Stimulated activated CD8-positive, alpha-beta memory T cell treated with anti-CD3 and anti-CD28 coated beads, Interleukin-12 subunit alpha, Interleukin-12 subunit beta, amount 100 ng/mL, for 4 hours (primary cell): ENCODE measurements around the gene ETHE1.
A peak's percentile ranks its signal among the peaks of the same experiment; 100 is the strongest.

Source experiments
- DNase-seq: peaks from one replicate; pipeline ENCODE4 v3.0.0-alpha.2; 2020; ENCODE audit warnings: low read depth

The ETHE1 gene

GRCh38 chr19:43490759-43491158, 36.2 kb downstream of the ETHE1 start:
- no peak for DNase-seq

GRCh38 chr19:43489979-43490599, 36.9 kb downstream of the ETHE1 start:
- DNase-seq, result no peak

- DNase-seq, result no peak
Measured at GRCh38 chr19:43489310-43489709, 37.7 kb downstream of the ETHE1 start.

- DNase-seq, result no peak
Measured at GRCh38 chr19:43488179-43488578, 38.8 kb downstream of the ETHE1 start.

- no peak for DNase-seq
Measured at GRCh38 chr19:43486412-43486811, 40.6 kb downstream of the ETHE1 start.

GRCh38 chr19:43485951-43486350, 41.0 kb downstream of the ETHE1 start:
- no peak for DNase-seq

GRCh38 chr19:43483281-43483680, 43.7 kb downstream of the ETHE1 start:
- no peak for DNase-seq

GRCh38 chr19:43482193-43482592, 44.8 kb downstream of the ETHE1 start:
- no peak for DNase-seq

GRCh38 chr19:43481701-43482100, 45.3 kb downstream of the ETHE1 start:
- no peak for DNase-seq

- DNase-seq, result no peak
Measured at GRCh38 chr19:43480574-43480973, 46.4 kb downstream of the ETHE1 start.

GRCh38 chr19:43479961-43480561, 46.9 kb downstream of the ETHE1 start:
- DNase-seq, result no peak

- no peak for DNase-seq
Measured at GRCh38 chr19:43479226-43479625, 47.8 kb downstream of the ETHE1 start.

GRCh38 chr19:43478323-43478722, 48.7 kb downstream of the ETHE1 start:
- no peak for DNase-seq

- DNase-seq, result no peak
Measured at GRCh38 chr19:43476606-43477005, 50.4 kb downstream of the ETHE1 start.

- peak; percentile 86 for DNase-seq
Measured at GRCh38 chr19:43474986-43475705, 51.9 kb downstream of the ETHE1 start.

- no peak for DNase-seq
Measured at GRCh38 chr19:43474487-43474886, 52.5 kb downstream of the ETHE1 start.

GRCh38 chr19:43471091-43471490, 55.9 kb downstream of the ETHE1 start:
- no peak for DNase-seq

GRCh38 chr19:43470288-43470687, 56.7 kb downstream of the ETHE1 start:
- peak; percentile 26 for DNase-seq

- no peak for DNase-seq
Measured at GRCh38 chr19:43469160-43469480, 57.9 kb downstream of the ETHE1 start.

GRCh38 chr19:43468354-43469159, 58.4 kb downstream of the ETHE1 start:
- DNase-seq, result no peak

GRCh38 chr19:43467730-43468129, 59.3 kb downstream of the ETHE1 start:
- no peak for DNase-seq

- no peak for DNase-seq
Measured at GRCh38 chr19:43467276-43467675, 59.7 kb downstream of the ETHE1 start.

- DNase-seq, result no peak
Measured at GRCh38 chr19:43466793-43467192, 60.2 kb downstream of the ETHE1 start.
